ENCODE measurements around the gene DRD2.

The DRD2 gene

DNA sequence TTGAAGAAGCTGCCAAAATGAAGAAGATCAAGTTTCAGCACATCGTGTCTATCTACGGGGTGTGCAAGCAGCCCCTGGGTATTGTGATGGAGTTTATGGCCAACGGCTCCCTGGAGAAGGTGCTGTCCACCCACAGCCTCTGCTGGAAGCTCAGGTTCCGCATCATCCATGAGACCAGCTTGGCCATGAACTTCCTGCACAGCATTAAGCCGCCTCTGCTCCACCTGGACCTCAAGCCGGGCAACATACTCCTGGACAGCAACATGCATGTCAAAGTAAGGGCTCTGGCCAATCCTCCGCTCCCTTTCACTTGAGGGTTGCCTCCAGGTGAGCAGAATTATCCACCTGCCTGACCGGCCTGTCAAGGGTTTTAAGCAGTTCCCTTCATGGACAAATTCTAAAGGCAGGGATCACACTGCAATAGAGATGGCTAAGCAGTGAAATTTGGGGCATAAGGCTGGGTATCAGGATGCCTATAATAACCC is 81.7 kb downstream of the DRD2 start:
- no peak for TF ChIP-seq ZFX (IDR thresholded peaks at IDR 0.05)
- TF ChIP-seq, protein P1, sequence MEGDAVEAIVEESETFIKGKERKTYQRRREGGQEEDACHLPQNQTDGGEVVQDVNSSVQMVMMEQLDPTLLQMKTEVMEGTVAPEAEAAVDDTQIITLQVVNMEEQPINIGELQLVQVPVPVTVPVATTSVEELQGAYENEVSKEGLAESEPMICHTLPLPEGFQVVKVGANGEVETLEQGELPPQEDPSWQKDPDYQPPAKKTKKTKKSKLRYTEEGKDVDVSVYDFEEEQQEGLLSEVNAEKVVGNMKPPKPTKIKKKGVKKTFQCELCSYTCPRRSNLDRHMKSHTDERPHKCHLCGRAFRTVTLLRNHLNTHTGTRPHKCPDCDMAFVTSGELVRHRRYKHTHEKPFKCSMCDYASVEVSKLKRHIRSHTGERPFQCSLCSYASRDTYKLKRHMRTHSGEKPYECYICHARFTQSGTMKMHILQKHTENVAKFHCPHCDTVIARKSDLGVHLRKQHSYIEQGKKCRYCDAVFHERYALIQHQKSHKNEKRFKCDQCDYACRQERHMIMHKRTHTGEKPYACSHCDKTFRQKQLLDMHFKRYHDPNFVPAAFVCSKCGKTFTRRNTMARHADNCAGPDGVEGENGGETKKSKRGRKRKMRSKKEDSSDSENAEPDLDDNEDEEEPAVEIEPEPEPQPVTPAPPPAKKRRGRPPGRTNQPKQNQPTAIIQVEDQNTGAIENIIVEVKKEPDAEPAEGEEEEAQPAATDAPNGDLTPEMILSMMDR (conservative IDR thresholded peaks at IDR 0.05) = no peak
- no peak overlapping the region for H3K27ac ChIP-seq

DNA sequence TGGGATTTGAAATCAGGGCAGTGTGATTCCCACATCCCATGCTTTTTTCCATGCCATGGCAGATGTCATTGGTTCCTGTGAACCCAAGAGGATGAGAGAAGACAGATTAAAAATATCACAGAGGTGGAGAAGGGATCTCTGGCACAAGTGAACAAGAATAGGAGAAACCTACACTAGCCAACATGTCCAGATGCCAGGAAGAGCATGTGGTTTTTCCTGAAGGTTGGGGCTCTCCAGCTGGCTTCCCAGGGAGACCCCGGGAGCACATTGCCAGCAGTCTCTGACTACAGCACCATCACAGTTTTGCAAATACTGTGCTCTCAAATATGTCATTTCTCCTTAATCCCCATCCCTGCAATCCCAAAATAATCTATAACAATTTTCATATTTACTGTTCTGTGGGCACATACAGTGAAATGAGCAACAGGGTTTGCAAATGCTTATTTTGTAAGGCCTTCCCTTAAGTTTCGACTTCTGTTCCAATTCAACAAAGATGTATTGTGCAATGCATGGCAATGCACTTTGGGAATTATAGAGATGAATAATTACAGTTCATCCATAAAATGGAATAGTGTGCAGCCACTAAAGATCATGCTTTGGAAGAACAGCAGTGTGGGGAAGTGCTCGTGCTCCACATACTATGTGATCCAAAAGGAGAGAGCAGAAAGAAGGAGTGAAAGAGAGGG is 82.8 kb downstream of the DRD2 start:
- TF ChIP-seq, protein P1 (conservative IDR thresholded peaks at IDR 0.05) = no peak
- no peak for TF ChIP-seq ZFX (IDR thresholded peaks at IDR 0.05)
- H3K27ac ChIP-seq = no peak overlapping the region

DNA sequence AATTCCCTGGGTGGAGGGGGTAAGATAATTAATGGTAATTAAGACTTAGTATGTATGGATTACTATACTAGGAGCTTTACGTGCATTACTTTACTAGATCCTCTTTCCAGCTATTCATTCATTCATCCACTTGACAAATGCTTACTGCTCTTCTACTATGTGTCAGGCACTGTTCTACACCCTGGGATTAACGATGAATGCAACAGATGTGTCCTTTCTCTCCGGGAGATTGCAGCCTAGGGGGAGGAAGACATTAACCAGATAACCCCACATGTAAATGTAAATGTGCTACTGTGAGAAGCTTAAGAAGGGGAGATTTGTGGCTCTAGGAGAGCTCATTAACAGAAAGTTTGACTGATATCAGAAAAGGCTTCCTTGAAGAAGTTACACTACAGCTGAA is 85.9 kb downstream of the DRD2 start:
- no peak overlapping the region for H3K27ac ChIP-seq
- no peak for TF ChIP-seq ZFX (IDR thresholded peaks at IDR 0.05)
- TF ChIP-seq, protein P1 (conservative IDR thresholded peaks at IDR 0.05) = no peak

DNA sequence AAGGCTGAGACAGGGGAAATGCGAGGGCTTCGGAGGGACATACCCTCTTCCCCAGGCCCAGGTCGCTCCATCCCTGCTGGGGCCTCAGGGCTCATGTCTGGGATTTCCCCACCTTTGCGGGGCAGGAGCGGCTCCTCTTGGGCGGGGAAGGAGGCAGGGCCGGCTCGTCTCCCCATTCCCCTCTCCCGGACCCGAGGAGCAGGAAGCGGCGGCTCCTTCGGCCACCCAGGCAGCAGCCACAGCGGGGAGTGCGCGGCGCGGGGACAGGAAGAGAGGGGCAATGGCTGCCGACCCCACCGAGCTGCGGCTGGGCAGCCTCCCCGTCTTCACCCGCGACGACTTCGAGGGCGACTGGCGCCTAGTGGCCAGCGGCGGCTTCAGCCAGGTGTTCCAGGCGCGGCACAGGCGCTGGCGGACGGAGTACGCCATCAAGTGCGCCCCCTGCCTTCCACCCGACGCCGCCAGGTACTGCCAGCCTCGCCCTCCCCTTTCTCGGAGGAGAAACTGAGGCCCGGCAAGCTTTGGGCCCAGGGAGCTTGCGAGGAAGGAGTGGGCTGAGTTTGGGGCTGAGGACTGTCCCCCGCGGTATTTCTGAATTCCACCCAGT is 87.5 kb downstream of the DRD2 start, which contains the start of gene ANKK1:
Gene ANKK1, plus strand, starts transcription at position 175 of the 607 bp plus-strand sequence. Its CDS starts 106 bp downstream, at position 281.
- no peak within 1 kb of the TSS for H3K27ac ChIP-seq
- TF ChIP-seq, protein P1 (conservative IDR thresholded peaks at IDR 0.05) = no peak
- no peak for TF ChIP-seq ZFX (IDR thresholded peaks at IDR 0.05)

DNA sequence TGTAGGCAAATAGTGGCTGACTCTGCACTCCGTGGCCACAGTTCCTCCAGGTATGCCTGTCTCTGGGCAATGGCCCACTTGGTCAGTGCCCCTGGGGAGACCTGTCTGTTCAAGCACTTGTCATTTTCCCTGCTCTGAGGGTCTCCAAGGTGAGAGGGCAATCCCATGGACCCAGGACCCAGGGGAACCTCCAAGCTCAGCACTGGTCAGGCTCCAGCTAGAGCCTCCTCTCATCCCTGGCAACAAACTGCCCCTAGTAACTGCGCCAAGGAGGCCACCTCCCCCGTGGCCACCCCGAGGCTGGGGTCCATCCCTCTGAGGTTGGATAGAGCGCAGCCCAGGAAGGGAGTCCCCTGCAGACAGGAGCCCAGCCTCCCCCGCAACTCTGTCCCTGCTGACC is 88.3 kb downstream of the DRD2 start:
- no peak overlapping the region for H3K27ac ChIP-seq
- TF ChIP-seq, protein P1 (conservative IDR thresholded peaks at IDR 0.05) = no peak

DNA sequence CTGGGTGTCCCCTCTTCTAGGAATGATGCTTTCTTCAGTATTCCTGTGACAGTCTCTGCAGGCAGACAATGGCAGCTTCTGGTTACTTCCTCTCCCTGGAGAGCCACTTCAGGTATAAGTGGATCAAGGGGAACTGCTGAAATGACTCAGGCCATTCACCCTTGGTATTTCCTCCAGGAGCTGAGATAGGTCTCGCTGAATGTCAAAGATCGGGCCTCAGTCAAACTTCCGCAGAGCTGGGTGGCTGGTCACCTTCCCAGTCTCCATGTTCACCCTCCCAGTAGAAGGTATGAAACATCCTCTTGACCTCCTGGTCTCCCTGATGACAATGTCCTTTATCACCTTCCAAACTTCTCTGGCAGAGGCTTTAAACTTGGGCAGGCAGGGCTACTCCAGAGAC is 89.4 kb downstream of the DRD2 start:
- no peak overlapping the region for H3K27ac ChIP-seq
- no peak for TF ChIP-seq ZFX (IDR thresholded peaks at IDR 0.05)
- TF ChIP-seq, protein P1 (conservative IDR thresholded peaks at IDR 0.05) = no peak

DNA sequence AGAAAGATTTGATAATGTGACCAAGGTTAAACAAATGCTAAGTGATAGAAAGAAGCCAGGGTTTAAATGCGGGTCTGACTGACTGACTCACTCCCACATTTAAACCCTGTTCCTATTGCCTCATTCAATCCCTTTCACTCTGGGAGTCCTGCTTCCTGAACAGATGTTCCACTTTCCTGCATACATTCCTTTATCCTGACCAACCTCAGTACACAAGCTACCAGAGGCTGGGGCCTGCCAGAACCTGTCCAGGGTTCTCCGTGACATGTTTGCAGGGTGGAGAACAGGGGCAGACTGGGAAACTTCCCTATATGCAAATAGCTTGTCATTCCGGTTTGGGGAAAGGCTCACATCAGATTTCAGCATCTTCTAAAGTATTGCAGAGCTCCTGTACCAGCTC is 90.6 kb downstream of the DRD2 start:
- H3K27ac ChIP-seq = no peak overlapping the region
- TF ChIP-seq, protein P1 (conservative IDR thresholded peaks at IDR 0.05) = no peak
- no peak for TF ChIP-seq ZFX (IDR thresholded peaks at IDR 0.05)
